GM13976 (cell line): ENCODE results near the gene PLEKHG5.

ENCODE experiments used
- DNase-seq: peaks from one replicate; pipeline ENCODE4 v3.0.0; 2012; ENCODE audit warnings: low spot score
- in situ Hi-C: fragments of 300-500 bp; cut with MboI; formaldehyde crosslinking; loops from one replicate; pipeline ENCODE4 v1.12.0; 2022; ENCODE audit warnings: low sequenced_read_pairs, mixed read lengths, inconsistent platforms; ENCODE audit not compliant: unreplicated experiment
- TF ChIP-seq, protein P1 (sequence below): IDR thresholded peaks from 2 replicates; pipeline ENCODE4 v1.5.1; 2012; ENCODE audit warnings: borderline replicate concordance, mild to moderate bottlenecking; ENCODE audit not compliant: insufficient read depth; ENCODE audit errors: extremely low read depth, missing control alignments, control extremely low read depth

PLEKHG5 gene

GRCh38 chr1:6420454-6421042 is 70.9 kb downstream of the PLEKHG5 start:
- in situ Hi-C loops = no loop called here
- no peak for DNase-seq
- TF ChIP-seq, protein P1, sequence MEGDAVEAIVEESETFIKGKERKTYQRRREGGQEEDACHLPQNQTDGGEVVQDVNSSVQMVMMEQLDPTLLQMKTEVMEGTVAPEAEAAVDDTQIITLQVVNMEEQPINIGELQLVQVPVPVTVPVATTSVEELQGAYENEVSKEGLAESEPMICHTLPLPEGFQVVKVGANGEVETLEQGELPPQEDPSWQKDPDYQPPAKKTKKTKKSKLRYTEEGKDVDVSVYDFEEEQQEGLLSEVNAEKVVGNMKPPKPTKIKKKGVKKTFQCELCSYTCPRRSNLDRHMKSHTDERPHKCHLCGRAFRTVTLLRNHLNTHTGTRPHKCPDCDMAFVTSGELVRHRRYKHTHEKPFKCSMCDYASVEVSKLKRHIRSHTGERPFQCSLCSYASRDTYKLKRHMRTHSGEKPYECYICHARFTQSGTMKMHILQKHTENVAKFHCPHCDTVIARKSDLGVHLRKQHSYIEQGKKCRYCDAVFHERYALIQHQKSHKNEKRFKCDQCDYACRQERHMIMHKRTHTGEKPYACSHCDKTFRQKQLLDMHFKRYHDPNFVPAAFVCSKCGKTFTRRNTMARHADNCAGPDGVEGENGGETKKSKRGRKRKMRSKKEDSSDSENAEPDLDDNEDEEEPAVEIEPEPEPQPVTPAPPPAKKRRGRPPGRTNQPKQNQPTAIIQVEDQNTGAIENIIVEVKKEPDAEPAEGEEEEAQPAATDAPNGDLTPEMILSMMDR = no peak

DNA sequence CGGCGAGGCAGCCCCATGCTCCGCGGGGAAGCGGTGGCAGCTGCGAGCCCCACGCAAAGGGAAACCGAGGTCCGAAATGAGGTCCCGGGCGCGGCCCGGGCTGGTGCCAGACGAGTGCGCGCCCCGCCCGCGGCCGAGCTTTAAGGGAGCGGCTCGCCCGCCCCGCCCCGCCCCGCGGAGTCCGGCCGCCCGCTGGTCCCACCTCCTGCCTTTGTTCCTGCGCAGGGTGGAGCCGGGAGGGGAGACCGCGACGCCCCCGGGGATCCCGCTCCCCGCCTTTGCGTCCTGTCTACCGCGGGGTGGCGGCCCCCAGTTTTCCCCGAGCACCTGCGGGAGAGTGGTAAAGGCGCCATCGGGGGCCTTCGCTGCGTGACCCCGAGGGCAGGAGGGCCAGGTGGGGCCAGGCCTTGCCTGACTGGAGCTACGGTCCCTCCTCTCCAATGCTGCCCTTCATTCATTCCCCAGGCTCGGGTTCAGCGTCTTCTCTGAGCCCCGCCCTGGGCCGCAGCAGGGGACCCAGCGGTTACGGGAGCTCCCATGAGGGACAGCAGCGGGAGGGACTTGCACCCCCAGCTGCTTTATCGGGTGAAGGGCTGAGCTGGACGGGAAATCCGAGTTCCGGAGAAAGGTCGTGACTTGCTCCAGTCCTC is 71.5 kb downstream of the PLEKHG5 start, which contains the start of gene HES2:
TSS of gene HES2 (minus strand) at position 116 of the 650 bp plus-strand sequence. CDS start at position 17, 99 bp downstream.
- in situ Hi-C loops = no loop called here
- TF ChIP-seq, protein P1 = no peak
- peak; percentile 63 for DNase-seq

GRCh38 chr1:6419397-6419803 is 72.1 kb downstream of the PLEKHG5 start:
- in situ Hi-C loops = no loop called here
- no peak for DNase-seq
- TF ChIP-seq, protein P1 = no peak

DNA sequence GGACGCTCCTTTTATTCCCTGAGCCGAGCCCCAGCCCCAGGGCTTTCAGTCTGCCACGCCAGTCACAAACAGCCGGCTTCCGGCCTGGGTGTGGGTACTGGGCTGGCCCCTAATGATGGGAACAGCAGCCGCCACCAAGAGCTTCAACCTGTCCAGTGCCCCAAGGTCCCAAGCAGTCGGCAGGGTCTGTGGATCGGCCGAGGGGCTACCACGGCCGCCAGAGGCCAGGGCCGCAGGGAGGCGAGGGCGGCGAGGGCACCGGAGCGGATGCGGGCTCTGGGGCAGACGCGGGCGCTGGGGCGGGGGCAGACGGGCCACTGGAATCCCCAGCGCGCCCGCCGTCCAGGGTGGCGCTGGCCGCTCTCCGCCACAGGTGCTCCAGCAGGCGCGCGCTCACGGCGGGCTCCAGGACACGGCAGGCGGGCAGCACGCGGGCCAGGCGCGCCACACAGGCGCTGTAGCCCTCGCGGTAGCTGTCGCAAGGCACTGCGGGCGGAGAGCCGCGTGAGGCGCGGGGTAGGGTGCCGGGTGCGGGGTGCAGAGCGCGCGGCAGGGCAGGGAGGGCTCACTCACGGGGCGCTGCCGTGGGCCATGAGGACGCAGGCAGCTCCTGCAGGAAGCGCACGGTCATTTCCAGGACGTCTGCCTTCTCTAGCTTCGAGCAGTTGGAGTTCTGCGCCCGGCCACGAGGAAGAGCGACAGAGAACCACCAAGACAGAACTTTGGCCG is 72.6 kb downstream of the PLEKHG5 start:
- TF ChIP-seq, protein P1 = no peak
- no peak for DNase-seq
- in situ Hi-C loops = no loop called here

GRCh38 chr1:6417961-6418667 is 73.4 kb downstream of the PLEKHG5 start:
- DNase-seq = no peak
- in situ Hi-C loops = no loop called here
- TF ChIP-seq, protein P1 = no peak
